Measurements from ENCODE around the gene GPSM3.
"Not testable (repeated sequence)": the region's sequence is repeated elsewhere in the genome, so short reads cannot be mapped to it uniquely, and the experiment has no call there.

Gene GPSM3

GRCh38 chr6:32203426-32204267 lies 11.2 kb upstream of the GPSM3 start:
- DNase-seq, result no peak

GRCh38 chr6:32202186-32202585 lies 9.7 kb upstream of the GPSM3 start:
- DNase-seq, result no peak

GRCh38 chr6:32200711-32201475 lies 8.4 kb upstream of the GPSM3 start:
- no peak for DNase-seq

GRCh38 chr6:32198866-32199265 lies 6.4 kb upstream of the GPSM3 start:
- DNase-seq, result no peak

- no peak for DNase-seq
Measured at GRCh38 chr6:32198345-32198696, 5.9 kb upstream of the GPSM3 start.

- peak in 28 of 56 donors; percentile 21 to 71 (median 50) for DNase-seq
Measured at GRCh38 chr6:32196682-32197616, 4.5 kb upstream of the GPSM3 start.

GRCh38 chr6:32195902-32196681 lies 3.6 kb upstream of the GPSM3 start:
- peak in 55 of 56 donors; percentile 53 to 98 (median 90) for DNase-seq

- DNase-seq, result peak; percentile 91 to 100 (median 100)
Measured at GRCh38 chr6:32195652-32195901, 3.1 kb upstream of the GPSM3 start.

- peak in 26 of 56 donors; percentile 14 to 71 (median 44) for DNase-seq
Measured at GRCh38 chr6:32194825-32195651, 2.6 kb upstream of the GPSM3 start.

- DNase-seq, result no peak
Measured at GRCh38 chr6:32194388-32194787, 1.9 kb upstream of the GPSM3 start.

- DNase-seq, result not testable (repeated sequence)
Measured at GRCh38 chr6:32193096-32193495, 653 bp upstream of the GPSM3 start.

- no peak for DNase-seq
Measured at GRCh38 chr6:32191696-32192607, 491 bp downstream of the GPSM3 start.

- DNase-seq, result no peak
Measured at GRCh38 chr6:32190911-32191677, 1.3 kb downstream of the GPSM3 start.

GRCh38 chr6:32190054-32190851 lies 2.2 kb downstream of the GPSM3 start, which contains the start of gene PBX2:
PBX2 (minus strand) TSS chr6:32190202; CDS start chr6:32189915, 287 bp downstream.
- peak in 55 of 56 donors; percentile 30 to 95 (median 86) for DNase-seq

GRCh38 chr6:32189742-32190053 lies 2.7 kb downstream of the GPSM3 start:
- peak in 5 of 56 donors; percentile 39 to 76 (median 57) for DNase-seq

GRCh38 chr6:32189069-32189741 lies 3.2 kb downstream of the GPSM3 start:
- peak in 3 of 56 donors; percentile 43 to 55 (median 49) for DNase-seq

Data from nucleus accumbens (tissue), 56 donors.